GM10266 (cell line): ENCODE results near the gene HS3ST2.

Experiments
- DNase-seq: peaks from one replicate; pipeline ENCODE4 v3.0.0; 2012; ENCODE audit errors: extremely low spot score
- CTCF ChIP-seq: IDR thresholded peaks from 2 replicates; pipeline ENCODE4 v1.5.1; 2012; ENCODE audit warnings: mild to moderate bottlenecking, low read depth; ENCODE audit not compliant: control insufficient read depth, insufficient read depth; ENCODE audit errors: missing control alignments

Gene HS3ST2

GRCh38 chr16:22874394-22874793 lies 60.4 kb downstream of the HS3ST2 start:
- no peak for TF ChIP-seq CTCF
- no peak for DNase-seq

GRCh38 chr16:22878955-22879354 lies 65.0 kb downstream of the HS3ST2 start:
- TF ChIP-seq CTCF = no peak
- no peak for DNase-seq

- TF ChIP-seq CTCF = no peak
- DNase-seq = no peak
Observed at GRCh38 chr16:22879466-22879865, 65.5 kb downstream of the HS3ST2 start.

- TF ChIP-seq CTCF = no peak
- no peak for DNase-seq
Observed at GRCh38 chr16:22882981-22883380, 69.0 kb downstream of the HS3ST2 start.

GRCh38 chr16:22885951-22886350 lies 72.0 kb downstream of the HS3ST2 start:
- TF ChIP-seq CTCF = no peak
- no peak for DNase-seq

- DNase-seq = no peak
Observed at GRCh38 chr16:22886927-22887326, 73.0 kb downstream of the HS3ST2 start.

GRCh38 chr16:22887445-22887844 lies 73.5 kb downstream of the HS3ST2 start:
- no peak for DNase-seq
- no peak for TF ChIP-seq CTCF

More at GRCh38 chr16:22886927-22887326, 73.0 kb downstream of the HS3ST2 start:
- TF ChIP-seq CTCF = no peak
